Measurements from ENCODE around the gene SFMBT2. TPM values are rescaled to one million over a fixed set of nuclear protein-coding genes. Genes with fewer than 3 reads are reported as not detected.

The SFMBT2 gene
- total and polyA plus RNA-seq, 2 of the 4 experiments (the other 2 are of a cell fraction): 0.70 to 1.3 TPM

GRCh38 chr10:7305053-7305452, 105.8 kb downstream of the SFMBT2 start:
- no peak overlapping the region for H2AK9ac ChIP-seq (replicated peaks; ENCODE audit: low read depth, low read length, poor library complexity)
- no peak overlapping the region for H3K4me3 ChIP-seq (ENCODE audit: insufficient read depth, low read depth, low read length)
- H3K9me3 ChIP-seq (ENCODE audit: control insufficient read depth, insufficient read depth, low read length): peaks cover 5% of the 10 kb centered on the region; the same call in 1 of the 2 replicates
- H3K4me2 ChIP-seq (ENCODE audit: low read depth, low read length): no peak overlapping the region
- no CpG with 5 or more reads among the region's 6 CpGs for WGBS, 2 experiments (ENCODE audit: extremely low coverage in 2 of 2, insufficient read length in 1 of 2)
- no peak overlapping the region for H2BK5ac ChIP-seq (ENCODE audit: low read depth, low read length, poor library complexity, severe bottlenecking)
- no peak for DNase-seq
- intact Hi-C loops (cut with micrococcal nuclease) (no loop called here), in situ Hi-C loops (cut with MboI; ENCODE audit: low sequenced_read_pairs) (no loop called here), dilution Hi-C loops (cut with HindIII; ENCODE audit: low sequenced_read_pairs, unreplicated experiment) (no loop called here)
- H4K5ac ChIP-seq (ENCODE audit: low read depth, low read length): no peak overlapping the region
- no peak overlapping the region for H3K56ac ChIP-seq (ENCODE audit: extremely low read depth, insufficient read depth, low read length)
- TF ChIP-seq RAD21 (IDR thresholded peaks at IDR 0.05; ENCODE audit: low read length): no peak
- TF ChIP-seq CHD1 (IDR thresholded peaks at IDR 0.05; ENCODE audit: low read depth, low read length): no peak
- TF ChIP-seq NFE2L2 (IDR thresholded peaks at IDR 0.05; ENCODE audit: low read depth, low read length): no peak
- TF ChIP-seq MXI1 (IDR thresholded peaks at IDR 0.05; ENCODE audit: borderline replicate concordance, low read depth, low read length): no peak
- no peak for TF ChIP-seq CEBPB (IDR thresholded peaks at IDR 0.05; ENCODE audit: low read depth, low read length)
- TF ChIP-seq RCOR1 (IDR thresholded peaks at IDR 0.05; ENCODE audit: insufficient replicate concordance, low read length): no peak
- no peak for TF ChIP-seq BHLHE40 (IDR thresholded peaks at IDR 0.05; ENCODE audit: low read depth, low read length)
- no peak for TF ChIP-seq ELK1 (IDR thresholded peaks at IDR 0.05; ENCODE audit: borderline replicate concordance, low read depth, low read length)
- no peak for TF ChIP-seq SMC3 (IDR thresholded peaks at IDR 0.05; ENCODE audit: low read depth, low read length)
- TF ChIP-seq POLR2A (IDR thresholded peaks at IDR 0.05; ENCODE audit: low read depth, low read length): no peak
- no peak for TF ChIP-seq RFX5 (IDR thresholded peaks at IDR 0.05; ENCODE audit: low read depth, low read length)
- TF ChIP-seq, protein P1, sequence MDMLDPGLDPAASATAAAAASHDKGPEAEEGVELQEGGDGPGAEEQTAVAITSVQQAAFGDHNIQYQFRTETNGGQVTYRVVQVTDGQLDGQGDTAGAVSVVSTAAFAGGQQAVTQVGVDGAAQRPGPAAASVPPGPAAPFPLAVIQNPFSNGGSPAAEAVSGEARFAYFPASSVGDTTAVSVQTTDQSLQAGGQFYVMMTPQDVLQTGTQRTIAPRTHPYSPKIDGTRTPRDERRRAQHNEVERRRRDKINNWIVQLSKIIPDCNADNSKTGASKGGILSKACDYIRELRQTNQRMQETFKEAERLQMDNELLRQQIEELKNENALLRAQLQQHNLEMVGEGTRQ (IDR thresholded peaks at IDR 0.05; ENCODE audit: low read depth, low read length): no peak
- no peak for TF ChIP-seq MAZ (IDR thresholded peaks at IDR 0.05; ENCODE audit: borderline replicate concordance, low read depth, low read length)
- TF ChIP-seq CTCF (conservative IDR thresholded peaks at IDR 0.05; ENCODE audit: low read depth, low read length): no peak
- no peak for TF ChIP-seq FOS (IDR thresholded peaks at IDR 0.05; ENCODE audit: low read depth, low read length)
- TF ChIP-seq MAFK (IDR thresholded peaks at IDR 0.05; ENCODE audit: low read depth, low read length): no peak
- no peaks in the 10 kb centered on the region for H3K36me3 ChIP-seq (ENCODE audit: control insufficient read depth, insufficient read depth, low read length)
- H4K20me1 ChIP-seq (ENCODE audit: insufficient read depth, low read length): no peaks in the 10 kb centered on the region
- H2AK5ac ChIP-seq (ENCODE audit: low read depth, low read length): no peak overlapping the region
- no peak overlapping the region for H2BK20ac ChIP-seq (ENCODE audit: low read depth, low read length)
- no peak overlapping the region for H3K4ac ChIP-seq (ENCODE audit: low read depth, low read length)
- CTCF ChIA-PET: no interaction called here
- no peak overlapping the region for H2BK120ac ChIP-seq (ENCODE audit: low read depth, low read length)
- no peak overlapping the region for H3K18ac ChIP-seq (ENCODE audit: low read depth, low read length)
- no peaks in the 10 kb centered on the region for H3K27me3 ChIP-seq (ENCODE audit: control insufficient read depth, insufficient read depth, low read length)
- peaks cover 3% of the 10 kb centered on the region; the same call in 1 of the 2 replicates for H3K4me1 ChIP-seq (ENCODE audit: control insufficient read depth, insufficient read depth, low read length)
- H2BK15ac ChIP-seq (ENCODE audit: low read depth, low read length): no peak overlapping the region
- H2AFZ ChIP-seq (replicated peaks; ENCODE audit: low read length, poor library complexity): no peak overlapping the region
- H3K27ac ChIP-seq (ENCODE audit: insufficient read depth, low read length): no peak overlapping the region
- POLR2A ChIA-PET (ENCODE audit: unreplicated experiment): no interaction called here
- H3K79me1 ChIP-seq (ENCODE audit: low read depth in 1 of 2, low read length in 2 of 2): no peaks in the 10 kb centered on the region
- ATAC-seq (ENCODE audit: low read depth): no peak
- H4K91ac ChIP-seq (ENCODE audit: insufficient read depth, low read depth, low read length): no peak overlapping the region
- H3K9me1 ChIP-seq (ENCODE audit: insufficient read depth, low read length): 0 out of 2 replicates have a peak, but pooled peaks cover 3% of the 10 kb centered on the region
- H3K14ac ChIP-seq (replicated peaks; ENCODE audit: low read depth, low read length): no peak overlapping the region
- no TSS peak for BruUV-seq (replicated peaks)
- no peak overlapping the region for H3K23ac ChIP-seq (ENCODE audit: low read depth, low read length)
- H3K9ac ChIP-seq (ENCODE audit: low read depth, low read length): no peak overlapping the region
- H4K8ac ChIP-seq (ENCODE audit: low read depth in 2 of 2, low read length in 2 of 2): no peak overlapping the region

Data from IMR-90 (cell line).